Stomach (tissue), 4 donors: ENCODE data around the gene THYN1.

Experiments
- EP300 ChIP-seq: sonication (generic); formaldehyde crosslinking; IDR thresholded peaks from one replicate; pipeline ENCODE4 v1.6.1; 2017; ENCODE audit warnings: antibody characterized with exemption
- POLR2A ChIP-seq, 4 donors: fragments of 450-650 bp; IDR thresholded peaks; one replicate each; pipeline ENCODE4 v1.6.1; 2016; ENCODE audit warnings: antibody characterized with exemption in 4 of 4, control low read depth in 2 of 4, mild to moderate bottlenecking in 1 of 4, moderate library complexity in 1 of 4
- TF ChIP-seq, protein P1 (sequence below), 7 experiments: fragments of 450-650 bp in 4 of 7; fragments of 200-600 bp in 3 of 7; sonication (generic) in 3 of 7; IDR thresholded peaks; one replicate each; pipeline ENCODE4 v1.5.1; 2016 to 2019; ENCODE audit warnings: antibody characterized with exemption in 7 of 7, control low read depth in 2 of 7, mild to moderate bottlenecking in 1 of 7

DNA sequence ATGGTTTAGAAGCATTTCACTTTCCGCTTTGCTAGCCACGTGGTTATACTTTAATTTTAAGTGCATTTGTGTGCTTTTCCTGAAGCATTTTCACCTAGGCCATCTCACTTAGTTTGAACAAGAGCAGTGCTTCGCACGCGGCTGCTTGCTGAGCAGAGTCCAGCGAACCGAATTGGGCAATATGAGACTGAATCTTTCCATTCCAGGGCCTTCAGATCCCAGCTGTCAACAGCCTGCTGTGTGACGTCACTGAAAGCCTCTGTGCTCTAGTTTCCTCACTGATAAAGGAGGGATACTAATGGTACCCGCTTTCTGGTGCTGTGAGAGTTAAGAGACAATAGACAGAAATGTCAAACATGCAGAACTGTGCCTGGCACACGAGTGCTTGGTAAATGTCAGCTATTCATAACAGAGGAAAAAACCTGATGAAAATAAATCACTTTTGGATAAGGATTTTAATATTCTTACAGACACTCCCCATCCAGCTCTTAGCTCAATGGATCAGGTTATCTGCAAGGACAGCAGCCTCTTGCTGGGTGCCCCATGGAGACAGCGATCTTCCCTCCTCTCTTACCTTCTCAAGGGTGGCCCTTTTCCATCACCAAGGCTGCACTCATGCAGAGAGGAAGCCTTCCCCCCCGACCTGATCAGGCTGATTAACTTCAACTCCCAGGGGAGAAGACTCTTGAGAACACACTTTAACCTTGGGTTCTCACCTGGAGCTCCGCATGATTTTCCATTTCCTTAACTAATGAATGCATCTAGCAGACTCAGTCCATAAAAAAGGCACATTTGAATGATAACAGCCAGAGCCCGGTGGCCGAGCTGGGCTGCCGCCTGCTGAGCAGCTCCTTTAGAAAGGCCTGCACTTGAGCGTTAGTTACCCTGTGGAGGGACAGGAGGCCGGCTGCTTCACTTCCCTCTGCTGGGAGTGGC is 19.5 kb upstream of the THYN1 start:
- no peak for TF ChIP-seq POLR2A (IDR thresholded peaks at IDR 0.05)
- TF ChIP-seq, protein P1, sequence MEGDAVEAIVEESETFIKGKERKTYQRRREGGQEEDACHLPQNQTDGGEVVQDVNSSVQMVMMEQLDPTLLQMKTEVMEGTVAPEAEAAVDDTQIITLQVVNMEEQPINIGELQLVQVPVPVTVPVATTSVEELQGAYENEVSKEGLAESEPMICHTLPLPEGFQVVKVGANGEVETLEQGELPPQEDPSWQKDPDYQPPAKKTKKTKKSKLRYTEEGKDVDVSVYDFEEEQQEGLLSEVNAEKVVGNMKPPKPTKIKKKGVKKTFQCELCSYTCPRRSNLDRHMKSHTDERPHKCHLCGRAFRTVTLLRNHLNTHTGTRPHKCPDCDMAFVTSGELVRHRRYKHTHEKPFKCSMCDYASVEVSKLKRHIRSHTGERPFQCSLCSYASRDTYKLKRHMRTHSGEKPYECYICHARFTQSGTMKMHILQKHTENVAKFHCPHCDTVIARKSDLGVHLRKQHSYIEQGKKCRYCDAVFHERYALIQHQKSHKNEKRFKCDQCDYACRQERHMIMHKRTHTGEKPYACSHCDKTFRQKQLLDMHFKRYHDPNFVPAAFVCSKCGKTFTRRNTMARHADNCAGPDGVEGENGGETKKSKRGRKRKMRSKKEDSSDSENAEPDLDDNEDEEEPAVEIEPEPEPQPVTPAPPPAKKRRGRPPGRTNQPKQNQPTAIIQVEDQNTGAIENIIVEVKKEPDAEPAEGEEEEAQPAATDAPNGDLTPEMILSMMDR (IDR thresholded peaks at IDR 0.05): no peak
- TF ChIP-seq EP300: no peak
